Transverse colon (tissue), 4 donors: ENCODE results near the gene TMEM212.

Experiments
- POLR2AphosphoS5 ChIP-seq, 3 donors: sonication (generic); formaldehyde crosslinking; IDR thresholded peaks; one replicate each; pipeline ENCODE4 v1.6.1; 2016; ENCODE audit warnings: antibody characterized with exemption in 3 of 3
- TF ChIP-seq, protein P1 (sequence below), 5 experiments: fragments of 200-600 bp in 3 of 5; fragments of 450-650 bp in 2 of 5; sonication (generic) in 3 of 5; IDR thresholded peaks; 1 replicate in 2 of 5; 2 replicates in 3 of 5; pipeline ENCODE4 v1.5.1; 2016 to 2017; ENCODE audit warnings: antibody characterized with exemption in 5 of 5, inconsistent platforms in 3 of 5, mild to moderate bottlenecking in 2 of 5, moderate library complexity in 1 of 5

DNA sequence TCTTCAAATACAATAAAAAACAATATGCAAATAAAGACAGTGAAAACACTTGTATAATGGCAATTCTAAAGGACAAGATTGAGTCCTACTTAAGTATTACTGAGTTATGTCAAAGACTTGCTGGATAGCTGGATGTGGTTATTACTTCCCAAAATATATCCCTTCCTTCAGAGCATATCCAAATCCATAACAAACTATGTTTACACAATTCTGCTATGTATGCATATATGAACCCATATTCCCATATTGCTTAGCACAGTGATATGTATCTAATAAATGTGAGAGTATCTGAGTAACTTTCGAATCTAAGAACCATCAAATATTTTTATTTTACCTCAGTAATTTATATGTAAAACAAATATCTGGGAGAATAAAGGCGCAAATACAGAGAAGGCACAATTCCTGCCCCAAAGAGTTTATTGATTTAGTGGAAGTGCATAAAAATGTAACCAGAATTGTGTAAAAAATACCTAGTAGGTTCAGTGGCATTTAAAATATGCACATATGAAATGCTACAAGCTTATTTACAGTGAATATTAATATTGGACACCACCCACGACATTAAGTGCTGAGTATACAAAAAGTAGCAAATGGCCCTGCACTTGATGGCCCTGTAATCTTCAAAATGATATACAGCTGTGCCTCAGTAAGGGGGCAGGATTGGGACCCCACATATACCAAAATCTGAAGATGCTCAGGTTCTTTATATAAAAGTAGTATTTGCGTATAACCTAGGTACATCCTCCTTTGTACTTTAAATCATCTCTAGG, 37.1 kb downstream of the TMEM212 start:
- TF ChIP-seq, protein P1, sequence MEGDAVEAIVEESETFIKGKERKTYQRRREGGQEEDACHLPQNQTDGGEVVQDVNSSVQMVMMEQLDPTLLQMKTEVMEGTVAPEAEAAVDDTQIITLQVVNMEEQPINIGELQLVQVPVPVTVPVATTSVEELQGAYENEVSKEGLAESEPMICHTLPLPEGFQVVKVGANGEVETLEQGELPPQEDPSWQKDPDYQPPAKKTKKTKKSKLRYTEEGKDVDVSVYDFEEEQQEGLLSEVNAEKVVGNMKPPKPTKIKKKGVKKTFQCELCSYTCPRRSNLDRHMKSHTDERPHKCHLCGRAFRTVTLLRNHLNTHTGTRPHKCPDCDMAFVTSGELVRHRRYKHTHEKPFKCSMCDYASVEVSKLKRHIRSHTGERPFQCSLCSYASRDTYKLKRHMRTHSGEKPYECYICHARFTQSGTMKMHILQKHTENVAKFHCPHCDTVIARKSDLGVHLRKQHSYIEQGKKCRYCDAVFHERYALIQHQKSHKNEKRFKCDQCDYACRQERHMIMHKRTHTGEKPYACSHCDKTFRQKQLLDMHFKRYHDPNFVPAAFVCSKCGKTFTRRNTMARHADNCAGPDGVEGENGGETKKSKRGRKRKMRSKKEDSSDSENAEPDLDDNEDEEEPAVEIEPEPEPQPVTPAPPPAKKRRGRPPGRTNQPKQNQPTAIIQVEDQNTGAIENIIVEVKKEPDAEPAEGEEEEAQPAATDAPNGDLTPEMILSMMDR (IDR thresholded peaks at IDR 0.05): no peak
- no peak for TF ChIP-seq POLR2AphosphoS5 (IDR thresholded peaks at IDR 0.05)
